Nucleus accumbens (tissue), 56 donors: ENCODE data around the gene NPAS2.

Source experiments
- DNase-seq, 56 donors: peaks; one replicate each; lab custom pipeline; 2025; lab: John Stamatoyannopoulos, UW

The NPAS2 gene

DNA sequence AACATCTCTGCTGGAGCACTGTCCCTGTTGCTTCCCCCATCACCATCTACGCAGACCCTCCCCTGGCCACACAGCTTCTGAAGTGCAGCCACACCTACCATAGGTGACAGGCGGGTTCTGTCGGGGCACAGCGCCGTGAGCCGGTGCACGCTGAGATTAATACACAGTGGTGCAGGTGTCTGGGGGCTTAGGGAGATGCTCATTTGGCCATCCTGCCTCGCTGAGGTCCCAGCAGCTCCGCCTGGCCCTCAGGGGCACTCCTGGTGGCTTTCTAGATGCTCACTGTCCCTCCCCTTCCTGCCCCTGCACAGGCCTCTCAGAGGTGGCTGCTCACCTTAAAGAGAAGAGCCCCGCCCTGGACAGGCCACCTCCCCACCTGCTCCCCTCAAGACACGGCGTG lies 163.3 kb downstream of the NPAS2 start:
- no peak for DNase-seq

GRCh38 chr2:100983684-100984310 lies 163.9 kb downstream of the NPAS2 start:
- DNase-seq, result peak in 3 of 56 donors; percentile 21 to 31 (median 25)

GRCh38 chr2:100984892-100985307 lies 165.0 kb downstream of the NPAS2 start:
- peak in 51 of 56 donors; percentile 7 to 82 (median 40) for DNase-seq

DNA sequence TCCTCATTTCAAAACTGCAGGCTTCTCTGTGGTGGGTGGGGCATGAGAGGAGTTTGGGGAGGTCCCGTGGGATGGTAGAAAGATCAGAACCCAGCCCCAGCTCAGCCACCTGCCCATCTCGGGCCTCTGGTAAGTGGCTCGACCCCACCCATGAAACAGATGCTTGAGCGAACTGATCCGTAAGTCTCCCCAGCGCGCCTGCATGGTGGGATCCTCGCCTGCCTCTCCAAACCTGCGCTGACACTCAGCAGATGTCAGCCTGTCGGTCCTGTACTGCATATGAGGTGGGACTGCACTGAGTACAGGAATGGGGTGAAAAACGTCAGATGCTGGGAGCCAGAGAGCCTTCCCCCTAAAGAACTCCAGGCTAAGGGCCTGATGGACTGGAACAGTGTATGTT lies 166.2 kb downstream of the NPAS2 start:
- DNase-seq, result no peak

- no peak for DNase-seq
Measured at GRCh38 chr2:100987536-100987935, 167.6 kb downstream of the NPAS2 start.

DNA sequence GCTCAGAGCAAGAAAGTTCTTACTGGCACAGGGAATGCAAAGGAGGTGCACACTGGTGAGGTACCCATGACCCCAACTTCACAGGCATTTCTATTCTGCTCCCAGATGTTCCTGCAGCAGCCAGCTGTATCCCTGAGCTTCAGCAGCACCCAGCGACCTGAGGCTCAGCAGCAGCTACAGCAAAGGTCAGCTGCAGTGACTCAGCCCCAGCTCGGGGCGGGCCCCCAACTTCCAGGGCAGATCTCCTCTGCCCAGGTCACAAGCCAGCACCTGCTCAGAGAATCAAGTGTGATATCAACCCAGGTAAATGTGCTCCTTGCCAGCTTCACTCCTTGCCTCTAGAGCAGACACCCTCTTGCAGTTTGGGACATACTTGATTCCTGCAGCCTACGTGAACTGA lies 168.0 kb downstream of the NPAS2 start:
- no peak for DNase-seq

- DNase-seq, result no peak
Measured at GRCh38 chr2:100988630-100989417, 168.9 kb downstream of the NPAS2 start.

GRCh38 chr2:100989666-100990065 lies 169.7 kb downstream of the NPAS2 start:
- DNase-seq, result no peak

DNA sequence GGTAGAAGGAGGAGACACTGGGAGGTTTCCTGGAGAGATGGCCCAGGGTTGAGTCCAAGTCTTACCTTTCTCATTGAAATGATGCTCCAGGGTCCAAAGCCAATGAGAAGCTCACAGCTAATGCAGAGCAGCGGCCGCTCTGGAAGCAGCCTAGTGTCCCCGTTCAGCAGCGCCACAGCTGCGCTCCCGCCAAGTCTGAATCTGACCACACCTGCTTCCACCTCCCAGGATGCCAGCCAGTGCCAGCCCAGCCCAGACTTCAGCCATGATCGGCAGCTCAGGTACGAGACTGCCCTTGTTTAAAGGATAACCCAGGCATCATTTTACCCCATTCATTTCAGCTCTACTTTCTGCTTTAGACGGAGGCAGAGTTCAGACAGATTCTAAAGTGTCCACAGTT lies 170.2 kb downstream of the NPAS2 start:
- DNase-seq, result no peak

- DNase-seq, result no peak
Measured at GRCh38 chr2:100990650-100991403, 170.9 kb downstream of the NPAS2 start.

- no peak for DNase-seq
Measured at GRCh38 chr2:100991404-100991773, 171.4 kb downstream of the NPAS2 start.

GRCh38 chr2:100992262-100992661 lies 172.3 kb downstream of the NPAS2 start:
- DNase-seq, result no peak

DNA sequence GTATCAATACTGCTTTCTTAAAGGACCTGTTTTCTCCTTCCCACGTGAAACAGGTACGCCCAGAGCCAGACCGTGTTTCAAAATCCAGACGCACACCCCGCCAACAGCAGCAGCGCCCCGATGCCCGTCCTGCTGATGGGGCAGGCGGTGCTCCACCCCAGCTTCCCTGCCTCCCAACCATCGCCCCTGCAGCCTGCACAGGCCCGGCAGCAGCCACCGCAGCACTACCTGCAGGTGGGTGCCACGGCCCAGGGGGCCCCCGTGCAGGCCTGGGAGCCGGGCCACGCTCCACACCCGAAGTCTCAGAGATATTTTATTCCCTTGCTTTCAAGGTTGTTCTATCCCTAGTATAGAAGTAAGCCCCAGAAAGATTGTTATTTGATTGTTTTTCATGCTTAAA lies 173.4 kb downstream of the NPAS2 start:
- no peak for DNase-seq

DNA sequence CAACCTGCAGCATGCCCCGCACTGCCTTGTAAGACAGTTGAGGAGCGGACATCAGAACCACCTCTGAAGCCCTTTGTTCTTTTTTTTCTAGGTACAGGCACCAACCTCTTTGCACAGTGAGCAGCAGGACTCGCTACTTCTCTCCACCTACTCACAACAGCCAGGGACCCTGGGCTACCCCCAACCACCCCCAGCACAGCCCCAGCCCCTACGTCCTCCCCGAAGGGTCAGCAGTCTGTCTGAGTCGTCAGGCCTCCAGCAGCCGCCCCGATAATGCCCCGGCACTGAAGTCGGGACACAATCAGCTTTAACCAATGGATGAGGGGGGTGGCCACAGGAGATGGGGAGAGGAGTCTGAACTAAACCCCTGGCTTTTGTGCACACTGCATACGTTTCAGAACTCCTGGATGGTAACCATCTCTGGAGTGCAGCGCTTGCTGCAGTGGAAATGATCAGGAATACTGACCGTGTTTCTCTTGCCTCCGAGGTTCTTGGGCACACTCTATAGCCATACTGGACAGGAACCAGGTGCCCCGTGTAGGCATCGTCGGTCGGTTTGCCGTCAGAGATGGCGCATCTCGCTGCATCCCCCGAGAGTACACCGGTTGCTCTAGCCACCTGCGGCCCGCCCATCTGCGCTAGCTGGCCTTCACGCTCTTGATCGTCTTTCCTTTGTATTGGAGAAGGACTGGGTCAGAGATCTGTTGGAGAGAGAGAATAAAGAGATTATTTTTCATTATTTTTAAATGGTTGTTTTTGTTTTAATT lies 175.6 kb downstream of the NPAS2 start:
- DNase-seq, result no peak

- DNase-seq, result no peak
Measured at GRCh38 chr2:100997509-100998234, 177.7 kb downstream of the NPAS2 start.

- DNase-seq, result no peak
Measured at GRCh38 chr2:100998235-100998573, 178.3 kb downstream of the NPAS2 start.

GRCh38 chr2:100999995-101000394 lies 180.1 kb downstream of the NPAS2 start:
- DNase-seq, result no peak

GRCh38 chr2:101001691-101002561 lies 182.0 kb downstream of the NPAS2 start, which contains the start of gene RPL31:
Gene RPL31, plus strand, starts transcription at chr2:101002289. Its CDS starts 413 bp downstream, at chr2:101002702.
- DNase-seq, result peak; percentile 67 to 98 (median 93)
